ENCODE results near the gene USP53.

DNA sequence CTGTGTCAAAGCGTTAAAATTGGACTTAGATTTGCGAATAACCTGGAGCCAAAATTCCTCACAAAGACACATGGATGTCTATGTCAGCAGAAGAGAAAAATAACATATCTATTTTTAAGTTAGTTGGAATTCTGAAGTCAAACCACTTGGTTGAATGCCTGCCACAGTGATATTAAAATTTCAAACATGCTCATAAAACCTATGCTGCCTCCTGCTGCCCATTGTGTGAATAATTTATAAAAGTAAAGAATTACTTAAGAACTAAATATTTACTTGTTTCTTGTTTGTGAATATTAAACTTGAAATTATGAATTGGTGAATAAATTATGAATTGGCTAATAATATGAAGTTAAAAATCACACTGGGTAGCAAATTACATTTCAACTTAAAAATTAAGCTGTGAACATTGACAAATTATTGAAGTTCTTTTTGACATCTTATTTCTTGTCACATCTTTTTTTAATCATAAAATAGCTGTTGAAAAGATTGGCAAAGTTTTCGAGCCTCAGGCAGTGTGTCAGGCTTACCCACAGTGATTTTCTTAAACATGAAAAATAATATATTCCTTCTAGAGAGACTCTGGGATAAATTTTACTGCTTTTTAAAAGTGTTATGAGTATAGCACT lies 74.0 kb downstream of the USP53 start:
- TF ChIP-seq POLR2AphosphoS5 (IDR thresholded peaks at IDR 0.05; ENCODE audit: insufficient read depth, low read depth, low read length) (no peak), POLR2A (IDR thresholded peaks at IDR 0.05; ENCODE audit: low read depth, low read length) (no peak), EZH2 (IDR thresholded peaks at IDR 0.05; ENCODE audit: borderline replicate concordance, low read depth, low read length, severe bottlenecking) (no peak), CTCF (IDR thresholded peaks at IDR 0.05; ENCODE audit: extremely low read depth in 1 of 2, insufficient read depth in 1 of 2, low read depth in 1 of 2, low read length in 2 of 2) (peak; percentile 27 to 28)
